GM18868 (cell line): ENCODE results near the gene MIF4GD.
"Not testable (repeated sequence)": the region's sequence is repeated elsewhere in the genome, so short reads cannot be mapped to it uniquely, and the experiment has no call there.

Experiments
- ATAC-seq: cut with Tn5 transposase; IDR thresholded peaks from one replicate; pipeline ENCODE4 v1.9.1; 2021; ENCODE audit warnings: mild to moderate bottlenecking, moderate library complexity; ENCODE audit not compliant: unreplicated experiment

Gene MIF4GD, protein sequence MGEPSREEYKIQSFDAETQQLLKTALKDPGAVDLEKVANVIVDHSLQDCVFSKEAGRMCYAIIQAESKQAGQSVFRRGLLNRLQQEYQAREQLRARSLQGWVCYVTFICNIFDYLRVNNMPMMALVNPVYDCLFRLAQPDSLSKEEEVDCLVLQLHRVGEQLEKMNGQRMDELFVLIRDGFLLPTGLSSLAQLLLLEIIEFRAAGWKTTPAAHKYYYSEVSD

DNA sequence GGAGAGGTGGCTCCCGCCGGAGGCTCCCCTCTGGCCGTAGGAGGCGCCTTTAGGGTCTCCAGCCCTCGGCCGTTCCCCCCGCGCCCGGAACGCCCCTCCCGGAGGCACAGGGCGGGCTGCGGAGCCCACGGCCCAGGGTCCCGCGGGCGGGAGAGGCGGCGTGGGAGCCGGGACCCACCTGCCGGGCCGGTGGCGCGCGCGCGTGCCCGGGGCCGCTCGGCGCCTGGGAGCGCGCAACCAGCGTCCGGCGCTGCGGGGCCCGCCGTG is at the start of gene MIF4GD:
Gene MIF4GD, minus strand, starts transcription at position 266 of the 267 bp plus-strand sequence. CDS start 1,036 bp downstream, outside the sequence.
- ATAC-seq, result no peak

DNA sequence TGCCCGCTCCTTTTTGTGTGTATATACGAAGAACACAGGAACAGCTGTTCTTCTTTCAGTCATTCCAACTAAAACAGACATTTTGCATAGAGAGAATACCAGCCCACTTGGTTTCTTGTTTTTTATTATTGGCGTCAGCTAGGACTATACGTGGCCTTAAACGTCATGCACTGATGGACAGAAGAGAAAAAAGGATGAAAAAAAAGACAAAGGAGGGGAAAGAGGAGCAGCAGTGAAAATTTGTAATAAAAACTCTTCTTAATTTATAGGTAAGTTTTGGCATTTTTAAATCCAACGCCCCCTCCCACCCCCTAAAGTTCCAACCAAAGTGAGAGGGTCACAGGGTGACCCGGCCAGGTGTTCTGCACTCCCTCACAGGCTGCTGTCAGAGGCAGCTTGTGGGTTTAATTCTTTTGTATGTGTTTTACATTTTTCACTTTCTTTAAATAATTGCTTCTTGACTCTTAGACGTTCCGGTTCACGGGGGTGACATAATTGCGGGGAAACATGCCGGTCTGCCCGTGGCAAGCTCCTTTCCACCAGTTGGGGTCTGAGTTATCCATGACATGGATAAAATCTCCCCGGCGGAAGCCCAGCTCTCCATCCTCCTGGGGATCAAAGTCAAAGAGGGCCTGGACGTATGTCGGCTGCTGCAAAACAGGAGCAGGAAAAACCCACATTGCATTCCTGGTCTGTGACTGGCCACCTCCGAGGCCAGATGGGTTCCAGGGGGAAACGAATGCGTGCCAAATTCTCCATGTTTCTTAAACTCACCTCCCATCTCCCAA is 49.1 kb upstream of the MIF4GD start:
- ATAC-seq, result peak; percentile 60

DNA sequence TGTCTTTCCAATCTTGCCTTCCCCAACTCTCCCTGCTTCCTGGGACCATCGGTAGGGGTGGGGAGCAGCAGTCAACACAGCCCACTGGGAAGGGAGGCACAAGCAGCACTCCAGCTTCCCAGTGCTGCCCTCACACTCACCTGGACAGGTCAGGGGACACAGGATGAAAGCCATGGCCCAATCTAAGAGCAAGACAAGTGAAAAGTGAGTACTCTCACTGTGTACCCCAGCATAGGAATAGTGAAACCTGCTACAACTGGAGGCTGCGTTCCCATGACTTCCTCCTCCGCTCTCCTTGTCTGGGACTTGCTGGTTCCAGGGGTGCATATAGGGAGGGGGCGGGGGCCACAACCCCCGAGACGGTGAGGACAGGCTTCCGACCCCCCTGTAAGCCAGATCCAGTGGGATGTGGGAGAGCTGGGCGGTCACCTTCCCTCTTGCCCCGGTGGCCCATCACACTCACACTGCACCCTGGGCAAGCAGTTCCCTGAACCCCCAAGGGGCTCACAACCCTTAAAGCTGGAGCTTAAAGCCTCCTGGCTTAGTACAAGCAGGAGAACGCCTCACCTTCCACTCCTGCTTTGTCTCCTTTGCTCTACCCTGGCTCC is 47.7 kb upstream of the MIF4GD start:
- no peak for ATAC-seq

DNA sequence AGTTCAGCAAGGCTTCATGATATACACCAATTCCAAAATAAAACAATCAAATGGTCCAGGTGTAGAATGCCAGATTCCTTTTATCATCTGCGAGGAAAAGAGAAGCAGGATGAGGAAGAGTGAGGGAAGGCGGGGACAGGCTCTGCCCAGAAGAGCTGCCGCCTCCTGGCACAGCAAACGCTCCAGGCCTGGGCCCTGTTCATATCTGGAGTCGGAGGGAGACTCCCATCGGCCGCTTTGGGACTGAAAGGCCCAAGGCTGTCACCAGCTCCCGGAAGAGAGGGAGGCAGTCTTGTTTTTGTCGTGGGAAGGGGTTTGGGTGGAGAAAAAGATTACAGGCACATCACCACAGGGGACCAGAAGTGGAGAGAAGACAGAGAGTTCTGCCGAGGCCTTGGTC is 47.2 kb upstream of the MIF4GD start:
- no peak for ATAC-seq

DNA sequence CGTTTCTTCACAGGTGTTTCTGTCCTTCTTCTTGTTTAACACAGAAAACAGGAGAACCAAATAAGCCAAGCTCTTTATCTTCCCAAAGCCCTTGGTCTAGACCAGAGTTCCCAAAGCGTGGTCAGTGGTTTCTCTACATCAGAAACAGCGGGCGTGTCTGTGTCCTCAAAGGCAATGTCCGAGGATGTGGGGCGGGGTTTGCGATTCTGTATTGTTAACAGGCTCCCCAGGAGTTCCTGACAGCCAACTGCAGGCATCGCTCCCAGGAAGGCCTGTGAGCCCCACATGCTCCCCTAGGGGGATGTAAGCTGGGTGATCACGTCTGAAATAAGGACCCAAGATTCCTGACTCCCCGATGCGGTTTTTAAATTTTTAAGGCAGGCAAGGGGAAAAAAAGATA is 46.6 kb upstream of the MIF4GD start:
- no peak for ATAC-seq

DNA sequence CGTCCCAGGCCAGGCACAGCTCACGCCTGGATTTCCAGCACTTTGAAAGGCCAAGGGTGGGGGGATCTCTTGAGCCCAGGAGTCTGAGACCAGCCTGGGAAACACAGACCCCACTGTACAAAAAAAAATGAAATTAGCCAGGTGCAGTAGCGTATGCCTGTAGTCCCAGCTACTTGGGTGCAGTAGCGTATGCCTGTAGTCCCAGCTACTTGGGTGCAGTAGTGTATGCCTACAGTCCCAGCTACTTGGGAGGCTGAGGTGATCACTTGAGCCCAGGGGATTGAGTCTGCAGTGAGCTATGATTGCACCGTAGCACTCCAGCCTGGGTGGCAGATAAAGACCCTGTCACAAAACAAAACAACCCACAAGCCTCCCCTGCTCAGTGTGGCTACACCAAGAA is 45.2 kb upstream of the MIF4GD start:
- no peak for ATAC-seq

DNA sequence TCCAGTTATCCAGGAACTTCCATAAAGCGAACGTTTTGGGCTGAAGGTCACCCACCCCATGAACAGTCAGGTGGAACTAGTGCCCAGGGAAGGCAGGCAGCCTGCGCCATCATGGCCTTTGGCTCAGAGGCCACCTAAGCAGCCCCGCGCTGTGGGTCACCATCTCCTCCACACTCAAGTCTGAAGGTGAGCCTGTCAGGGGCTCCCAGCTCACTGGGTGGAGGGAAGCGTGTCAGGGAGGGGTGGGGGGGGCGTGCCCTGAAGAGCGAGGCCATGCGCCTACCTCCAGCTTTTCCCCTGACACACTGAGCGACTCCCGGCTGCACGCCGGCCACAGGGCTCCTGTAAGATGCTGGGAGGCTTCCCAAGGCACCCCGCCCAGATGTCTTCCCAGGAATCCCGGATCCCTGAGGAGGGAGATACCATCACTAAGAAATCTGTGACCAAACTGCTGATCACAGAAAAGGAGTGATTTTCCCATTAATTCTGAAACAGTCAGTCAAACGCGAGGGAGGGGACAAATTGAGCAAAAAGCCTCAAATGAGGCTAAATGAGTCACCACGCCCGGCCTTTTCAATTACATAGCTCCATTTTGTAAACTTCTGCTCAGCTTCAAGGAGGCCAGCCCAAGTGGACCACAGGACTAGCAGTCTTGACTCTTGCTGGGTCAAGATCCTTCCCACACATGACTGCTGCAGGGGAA is 44.7 kb upstream of the MIF4GD start:
- no peak for ATAC-seq

DNA sequence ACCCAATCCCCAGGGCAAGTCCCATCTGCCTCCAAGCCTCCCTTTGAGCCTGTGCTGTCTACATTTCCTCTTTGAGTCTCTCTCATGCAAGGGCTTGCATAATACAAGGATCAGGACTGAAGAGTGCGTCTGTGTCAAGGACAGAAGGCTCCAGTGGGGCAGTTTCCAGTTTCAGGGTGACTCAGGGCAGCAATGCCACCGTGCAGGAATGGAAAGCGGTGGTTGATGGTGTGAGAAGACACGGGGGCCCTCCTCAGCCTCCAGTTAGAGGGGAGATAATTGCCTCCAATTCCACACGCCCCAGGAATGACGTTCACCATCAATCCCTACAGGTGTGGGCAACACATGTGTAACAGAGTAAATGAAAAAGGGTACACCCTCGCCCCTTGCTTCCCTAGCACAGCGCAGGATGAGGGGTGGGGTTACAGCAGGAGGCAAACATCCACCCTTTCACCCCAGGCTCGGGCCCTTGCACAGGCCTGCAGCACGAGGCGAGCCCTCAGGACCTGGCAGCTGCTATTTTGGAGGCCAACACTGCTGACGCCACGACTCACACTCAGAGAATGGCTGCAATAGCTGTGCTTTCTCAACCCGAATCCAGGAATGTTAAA is 43.0 kb upstream of the MIF4GD start:
- no peak for ATAC-seq

DNA sequence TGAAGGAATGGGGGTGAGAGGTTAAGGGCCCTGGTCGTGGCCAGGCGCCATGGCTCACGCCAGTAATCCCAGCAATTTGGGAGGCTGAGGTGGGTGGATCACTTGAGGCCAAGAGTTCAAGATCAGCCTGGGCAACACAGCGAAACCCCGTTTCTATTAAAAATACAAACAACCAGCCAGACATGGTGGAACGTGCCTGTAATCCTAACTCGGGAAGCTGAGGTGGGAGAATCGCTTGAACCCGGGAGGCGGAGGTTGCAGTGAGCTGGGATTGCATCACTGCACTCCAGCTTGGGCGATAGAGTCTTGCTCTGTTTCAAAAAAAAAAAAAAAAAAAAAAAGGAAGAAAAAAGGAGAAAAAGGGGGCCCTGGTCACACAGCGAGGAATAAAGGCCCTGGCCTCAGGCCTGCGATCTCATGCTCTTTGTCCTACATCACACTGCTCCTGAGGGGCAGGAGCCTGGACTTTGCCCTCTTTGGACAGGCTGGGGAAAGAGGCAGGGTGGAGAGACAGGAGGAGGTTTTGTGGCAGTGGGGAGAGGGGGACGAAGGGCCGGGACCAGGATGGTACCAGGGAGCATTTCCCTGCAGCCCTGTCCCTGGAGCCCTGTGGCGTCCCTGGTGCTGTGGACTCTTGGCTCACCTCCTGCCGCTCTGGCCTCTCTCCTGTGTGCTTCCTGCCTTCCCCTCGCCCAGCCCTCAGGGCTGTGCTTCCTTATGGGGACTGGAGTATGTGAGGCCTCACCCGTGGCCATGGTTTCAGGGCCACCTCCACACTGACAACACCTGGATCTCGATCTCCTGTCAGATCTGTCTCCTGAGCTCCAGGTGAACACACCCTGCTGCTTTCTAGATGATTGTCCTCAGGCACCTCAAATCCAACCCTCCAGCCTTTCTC is 38.0 kb upstream of the MIF4GD start:
- no peak for ATAC-seq

DNA sequence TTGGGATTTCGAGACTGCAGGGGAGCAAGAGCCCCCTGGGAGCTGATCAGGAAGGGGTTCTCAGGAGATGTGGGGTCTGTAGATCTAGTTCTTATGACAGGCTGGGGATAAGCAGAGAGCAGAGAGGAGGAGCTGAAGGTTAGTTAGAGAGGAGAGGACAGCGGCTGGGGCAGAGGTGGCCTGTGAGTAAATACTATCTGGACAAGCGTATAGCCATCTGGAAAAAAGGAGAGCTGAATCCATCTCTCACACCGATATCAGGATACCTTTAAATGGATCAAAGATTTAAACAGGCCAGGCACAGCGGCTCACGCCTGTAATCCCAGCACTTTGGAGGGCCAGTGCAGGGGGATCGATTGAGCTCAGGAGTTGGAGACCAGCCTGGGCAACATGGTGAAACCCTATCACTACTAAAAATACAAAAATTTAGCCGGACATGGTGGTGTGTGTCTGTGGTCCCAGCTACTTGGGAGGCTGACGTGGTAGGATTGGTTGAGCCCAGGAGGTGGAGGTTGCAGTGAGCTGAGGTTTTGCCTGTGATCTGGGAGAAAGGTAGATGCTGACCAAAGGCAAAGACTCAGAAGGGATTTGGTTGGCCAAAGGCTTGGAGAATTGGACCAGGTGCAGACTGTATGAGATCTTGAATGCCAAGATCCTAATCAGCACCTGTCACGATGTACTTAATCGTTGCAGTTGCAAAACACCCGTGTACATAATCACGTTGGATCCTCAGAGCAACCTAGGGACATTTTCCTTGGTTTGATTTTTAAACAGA is 37.1 kb upstream of the MIF4GD start:
- no peak for ATAC-seq

DNA sequence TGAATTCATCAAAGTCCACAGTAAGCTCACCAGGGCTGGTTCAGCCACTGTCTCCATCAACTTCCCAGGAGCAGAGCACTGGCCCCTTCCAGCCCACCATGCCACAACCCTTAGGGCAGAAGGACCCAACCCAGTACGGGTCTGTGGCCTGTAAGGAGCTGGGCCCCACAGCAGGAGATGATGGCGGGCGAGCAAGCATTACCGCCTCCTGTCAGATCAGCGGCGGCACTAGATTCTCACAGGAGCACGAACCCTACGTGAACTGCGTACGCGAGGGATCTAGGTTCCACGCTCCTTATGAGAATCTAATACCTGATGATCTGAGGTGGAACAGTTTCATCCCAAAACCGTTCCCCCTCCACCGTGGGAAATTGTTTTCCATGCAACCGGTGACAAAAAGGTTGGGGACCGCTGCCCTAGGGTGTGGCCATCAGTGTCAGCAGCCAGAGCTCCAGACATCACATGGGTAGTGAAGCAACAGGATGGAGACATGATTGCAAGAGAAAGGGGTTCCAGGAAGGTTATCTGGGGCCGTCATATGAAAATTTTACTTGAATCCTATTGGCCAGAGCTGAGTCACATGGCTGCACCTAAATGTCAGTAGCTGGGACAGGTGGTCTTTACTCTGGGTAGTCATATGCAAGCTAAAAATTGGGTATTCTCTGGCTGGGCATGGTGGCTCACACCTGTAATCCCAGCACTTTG is 30.6 kb upstream of the MIF4GD start:
- no peak for ATAC-seq

DNA sequence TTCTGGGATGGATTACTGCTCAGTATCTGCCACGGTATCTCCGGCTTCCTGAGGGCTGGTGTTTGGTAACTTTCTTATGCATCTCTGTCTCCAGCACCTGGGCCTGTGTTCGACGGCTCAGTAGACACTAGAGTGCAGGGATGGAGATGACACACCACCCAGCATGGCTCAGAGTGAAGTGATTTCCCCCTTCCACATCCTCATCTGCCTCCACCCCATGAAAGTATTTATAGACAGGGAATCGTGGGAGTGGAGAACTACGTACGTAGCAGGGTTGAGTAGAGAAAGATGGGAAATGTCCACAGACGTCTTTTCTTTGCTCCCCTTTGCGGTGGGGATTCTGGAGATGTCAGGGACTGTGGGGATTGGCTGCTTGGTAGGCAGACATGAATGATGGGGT is 30.0 kb upstream of the MIF4GD start:
- ATAC-seq, result no peak

DNA sequence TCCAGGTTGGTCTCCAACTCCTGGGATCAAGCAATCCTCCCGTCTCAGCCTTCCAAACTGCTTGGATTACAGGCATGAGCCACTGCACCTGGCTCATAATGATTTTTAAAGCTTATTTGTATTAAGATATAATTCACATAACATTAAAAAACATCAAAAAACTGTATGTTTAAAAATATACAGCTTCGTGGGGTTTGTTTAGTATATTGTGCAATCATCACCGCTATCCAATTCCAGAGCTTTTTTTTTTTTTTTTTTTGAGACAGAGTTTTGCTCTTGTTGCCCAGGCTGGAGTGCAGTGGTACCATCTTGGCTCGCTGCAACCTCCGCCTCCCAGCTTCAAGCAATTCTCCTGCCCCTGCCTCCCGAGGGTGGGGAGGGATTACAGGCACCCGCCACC is 29.2 kb upstream of the MIF4GD start:
- no peak for ATAC-seq

DNA sequence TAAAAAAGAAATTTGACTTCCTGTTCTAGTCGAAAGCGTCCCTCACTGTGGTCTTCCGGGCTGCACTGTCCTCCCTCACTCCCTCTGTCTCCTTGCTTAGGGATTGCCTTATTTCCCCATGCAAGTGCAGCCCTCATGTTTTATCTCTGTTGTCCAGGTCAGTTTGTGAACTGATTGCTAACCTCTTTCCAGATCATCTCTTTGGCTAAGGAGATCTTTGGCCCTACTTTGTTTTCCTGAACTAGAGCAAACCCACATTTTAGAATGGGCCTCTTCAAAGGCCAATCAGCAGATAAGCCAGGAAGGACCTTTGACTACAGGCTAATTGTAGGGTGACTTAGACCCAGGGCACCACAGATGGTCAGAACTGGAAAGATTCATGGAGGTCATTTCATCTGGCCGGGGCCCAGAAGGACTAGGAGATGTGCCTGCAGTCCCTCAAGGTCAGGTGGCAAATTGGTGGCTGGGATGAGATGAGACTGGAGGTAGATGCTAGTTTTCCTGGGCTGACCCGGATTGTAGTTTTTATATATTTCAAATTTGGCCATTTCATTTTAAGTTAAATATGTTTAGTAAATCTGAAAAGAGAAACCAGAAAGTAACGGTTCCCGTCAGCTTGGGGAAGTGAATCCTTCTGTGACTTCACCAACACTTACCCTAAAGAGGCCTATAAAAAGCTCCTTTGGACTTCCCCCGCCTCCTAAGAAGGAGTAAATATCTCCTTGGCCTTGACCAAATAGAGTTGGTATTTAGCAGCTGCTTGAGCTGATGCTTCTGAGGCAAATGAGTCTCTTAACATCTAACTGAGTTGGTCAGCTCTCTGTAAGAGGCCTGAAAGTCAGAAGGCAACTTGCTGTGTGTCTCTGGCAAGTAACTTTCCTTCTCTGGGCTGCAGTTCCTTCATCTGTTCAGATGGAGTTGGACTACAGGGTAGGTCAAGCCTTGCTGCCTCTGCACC is 24.4 kb upstream of the MIF4GD start:
- peak; percentile 66 for ATAC-seq

DNA sequence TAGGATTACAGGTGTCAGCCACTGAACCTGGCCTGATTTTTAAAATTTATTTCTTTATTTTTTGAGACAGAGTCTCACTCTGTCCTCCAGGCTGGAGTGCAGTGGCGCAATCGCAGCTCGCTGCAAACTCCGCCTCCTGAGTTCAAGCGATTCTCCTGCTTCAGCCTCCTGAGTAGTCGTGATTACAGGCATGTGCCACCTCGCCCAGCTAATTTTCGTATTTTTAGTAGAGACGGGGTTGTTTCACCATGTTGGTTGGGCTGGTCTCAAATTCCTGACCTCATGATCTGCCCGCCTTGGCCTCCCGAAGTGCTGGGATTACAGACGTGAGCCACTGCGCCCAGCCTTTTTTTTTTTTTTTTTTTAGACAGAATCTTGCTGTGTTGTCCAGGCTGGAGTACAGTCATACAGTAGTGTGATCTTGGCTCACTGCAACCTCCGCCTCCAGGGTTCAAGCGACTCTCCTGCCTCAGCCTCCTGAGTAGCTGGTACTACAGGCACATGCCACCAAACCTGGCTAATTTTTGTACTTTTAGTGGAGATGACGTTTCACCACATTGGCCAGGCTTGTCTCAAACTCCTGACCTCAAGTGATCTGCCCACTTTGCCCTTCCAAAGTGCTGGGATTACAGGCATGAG is 21.9 kb upstream of the MIF4GD start:
- ATAC-seq, result not testable (repeated sequence)

DNA sequence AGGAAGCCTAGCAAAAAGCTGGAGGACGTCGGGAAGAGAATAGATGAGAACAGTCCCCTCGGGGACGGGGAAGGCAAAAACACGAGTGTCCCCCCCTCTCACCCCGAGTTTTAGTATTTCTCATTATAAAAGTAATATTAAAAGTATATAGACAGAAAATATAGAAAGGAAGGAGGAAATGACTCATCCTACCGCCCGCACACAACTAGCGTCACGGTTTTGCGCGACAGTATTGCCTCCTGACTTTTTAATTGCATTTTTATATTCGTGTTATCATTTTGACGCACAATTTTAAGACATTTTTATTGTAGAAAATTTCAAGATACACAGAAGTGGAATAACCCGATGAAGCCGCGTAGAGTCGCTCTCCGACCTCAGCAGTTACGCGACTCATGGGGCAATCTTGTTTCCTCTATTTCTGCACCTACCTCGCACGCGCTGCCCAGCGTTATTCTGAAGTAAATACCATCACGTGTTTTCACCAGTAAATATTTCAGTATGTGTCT is 18.9 kb upstream of the MIF4GD start:
- no peak for ATAC-seq
